GM12878 (cell line): Measurements from ENCODE around the gene APOBEC3B.

Experiments used
- KDM1A ChIP-seq: fragments of 200-600 bp; sonication (generic); IDR thresholded peaks from 2 replicates; pipeline ENCODE4 v1.6.1; 2016; ENCODE audit warnings: borderline replicate concordance
- NRF1 ChIP-seq: conservative IDR thresholded peaks from 2 replicates; pipeline ENCODE4 v1.6.1; 2011; ENCODE audit warnings: mild to moderate bottlenecking, low read depth, low read length, improper control_type of control experiment
- POLR2A ChIP-seq: IDR thresholded peaks from 2 replicates; pipeline ENCODE4 v1.6.1; 2011; ENCODE audit warnings: low read depth, mild to moderate bottlenecking, low read length
- RUNX3 ChIP-seq: IDR thresholded peaks from 2 replicates; pipeline ENCODE4 v1.6.1; 2012; ENCODE audit warnings: low read length, inconsistent platforms
- SUZ12 ChIP-seq: fragments of 200-600 bp; sonication (generic); IDR thresholded peaks from one replicate; pipeline ENCODE4 v1.6.1; 2018; ENCODE audit warnings: antibody characterized with exemption, mild to moderate bottlenecking; ENCODE audit not compliant: unreplicated experiment
- TAF1 ChIP-seq: IDR thresholded peaks from 2 replicates; pipeline ENCODE4 v1.6.1; 2011; ENCODE audit warnings: mild to moderate bottlenecking, low read depth, low read length, borderline replicate concordance
- ZNF217 ChIP-seq: fragments of 450-650 bp; IDR thresholded peaks from 2 replicates; pipeline ENCODE4 v1.6.1; 2017; ENCODE audit warnings: antibody characterized with exemption, mild to moderate bottlenecking
- TF ChIP-seq, protein P1 (sequence below), 3 experiments: IDR thresholded peaks in 2 of 3; conservative IDR thresholded peaks in 1 of 3; 2 replicates each; pipeline ENCODE4 v1.5.1; 2011; ENCODE audit warnings: low read depth in 3 of 3, low read length in 3 of 3, mild to moderate bottlenecking in 3 of 3, control low read depth in 2 of 3, moderate library complexity in 2 of 3, inconsistent platforms in 1 of 3, mixed read lengths in 1 of 3; ENCODE audit not compliant: control insufficient read depth in 2 of 3, insufficient read depth in 1 of 3; ENCODE audit errors: extremely low read depth in 1 of 3

GRCh38 chr22:38943882-38944281, 38.3 kb upstream of the APOBEC3B start:
- TF ChIP-seq ZNF217 (no peak), NRF1 (no peak), TAF1 (no peak), POLR2A (no peak), KDM1A (no peak), RUNX3 (no peak), SUZ12 (no peak)
- TF ChIP-seq, protein P1, sequence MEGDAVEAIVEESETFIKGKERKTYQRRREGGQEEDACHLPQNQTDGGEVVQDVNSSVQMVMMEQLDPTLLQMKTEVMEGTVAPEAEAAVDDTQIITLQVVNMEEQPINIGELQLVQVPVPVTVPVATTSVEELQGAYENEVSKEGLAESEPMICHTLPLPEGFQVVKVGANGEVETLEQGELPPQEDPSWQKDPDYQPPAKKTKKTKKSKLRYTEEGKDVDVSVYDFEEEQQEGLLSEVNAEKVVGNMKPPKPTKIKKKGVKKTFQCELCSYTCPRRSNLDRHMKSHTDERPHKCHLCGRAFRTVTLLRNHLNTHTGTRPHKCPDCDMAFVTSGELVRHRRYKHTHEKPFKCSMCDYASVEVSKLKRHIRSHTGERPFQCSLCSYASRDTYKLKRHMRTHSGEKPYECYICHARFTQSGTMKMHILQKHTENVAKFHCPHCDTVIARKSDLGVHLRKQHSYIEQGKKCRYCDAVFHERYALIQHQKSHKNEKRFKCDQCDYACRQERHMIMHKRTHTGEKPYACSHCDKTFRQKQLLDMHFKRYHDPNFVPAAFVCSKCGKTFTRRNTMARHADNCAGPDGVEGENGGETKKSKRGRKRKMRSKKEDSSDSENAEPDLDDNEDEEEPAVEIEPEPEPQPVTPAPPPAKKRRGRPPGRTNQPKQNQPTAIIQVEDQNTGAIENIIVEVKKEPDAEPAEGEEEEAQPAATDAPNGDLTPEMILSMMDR (IDR thresholded peaks at IDR 0.05 in 2 of 3, conservative IDR thresholded peaks at IDR 0.05 in 1 of 3; ENCODE audit: control insufficient read depth in 2 of 3, extremely low read depth in 1 of 3, insufficient read depth in 1 of 3, low read depth in 3 of 3, low read length in 3 of 3) = no peak
